Mesendoderm (in vitro differentiated cells): ENCODE results near the gene PKIG.

Source experiments
- DNase-seq: peaks from one replicate; pipeline ENCODE4 v3.0.0; 2013
- H2AK5ac ChIP-seq: 2 replicates; pipeline ENCODE4 v1.6.1; 2013; ENCODE audit warnings: low read length, inconsistent platforms
- H2BK120ac ChIP-seq: 2 replicates; pipeline ENCODE4 v1.6.1; 2013; ENCODE audit warnings: low read depth, mild to moderate bottlenecking, low read length, moderate library complexity, mixed read lengths
- H2BK15ac ChIP-seq: replicated peaks from 2 replicates; pipeline ENCODE4 v1.6.1; 2013; ENCODE audit warnings: low read depth, mild to moderate bottlenecking, moderate library complexity
- H2BK5ac ChIP-seq: 2 replicates; pipeline ENCODE4 v1.6.1; 2013; ENCODE audit warnings: low read length, inconsistent platforms
- H3K18ac ChIP-seq: 2 replicates; pipeline ENCODE4 v1.6.1; 2013; ENCODE audit warnings: mild to moderate bottlenecking, low read length, mixed read lengths
- H3K23ac ChIP-seq: one replicate; pipeline ENCODE4 v1.6.1; 2013; ENCODE audit warnings: low read length
- H3K27ac ChIP-seq: 2 replicates; pipeline ENCODE4 v1.5.1; 2013; ENCODE audit warnings: low read depth, mild to moderate bottlenecking, inconsistent platforms, low read length, moderate library complexity
- H3K27me3 ChIP-seq: 2 replicates; pipeline ENCODE4 v1.6.1; 2013; ENCODE audit warnings: low read length, control low read depth, mild to moderate bottlenecking, inconsistent platforms; ENCODE audit not compliant: insufficient read depth, poor library complexity
- H3K36me3 ChIP-seq: 2 replicates; pipeline ENCODE4 v1.6.1; 2013; ENCODE audit warnings: low read length, inconsistent platforms; ENCODE audit not compliant: control insufficient read depth, insufficient read depth
- H3K4ac ChIP-seq: one replicate; pipeline ENCODE4 v1.6.1; 2013; ENCODE audit warnings: low read depth, mild to moderate bottlenecking, low read length, moderate library complexity
- H3K4me1 ChIP-seq: 2 replicates; pipeline ENCODE4 v1.6.1; 2013; ENCODE audit warnings: low read depth, low read length, inconsistent platforms; ENCODE audit not compliant: control insufficient read depth
- H3K4me2 ChIP-seq: 2 replicates; pipeline ENCODE4 v1.6.1; 2013; ENCODE audit warnings: low read length
- H3K4me3 ChIP-seq: 2 replicates; pipeline ENCODE4 v1.5.1; 2013; ENCODE audit warnings: mild to moderate bottlenecking, low read length
- H3K56ac ChIP-seq: one replicate; pipeline ENCODE4 v1.6.1; 2013; ENCODE audit warnings: low read length
- H3K79me1 ChIP-seq: 2 replicates; pipeline ENCODE4 v1.6.1; 2013; ENCODE audit warnings: low read length, inconsistent platforms
- H3K79me2 ChIP-seq: 2 replicates; pipeline ENCODE4 v1.6.1; 2013; ENCODE audit warnings: mild to moderate bottlenecking, low read length; ENCODE audit not compliant: control insufficient read depth, insufficient read depth
- H3K9ac ChIP-seq: 2 replicates; pipeline ENCODE4 v1.6.1; 2013; ENCODE audit warnings: low read length, inconsistent platforms
- H4K5ac ChIP-seq: one replicate; pipeline ENCODE4 v1.6.1; 2013; ENCODE audit warnings: low read length
- H4K8ac ChIP-seq: one replicate; pipeline ENCODE4 v1.6.1; 2013; ENCODE audit warnings: low read depth, mild to moderate bottlenecking, control low read depth, low read length, moderate library complexity
- WGBS: extraction: QIAGEN DNeasy Blood & Tissue Kit; methylation state at CpG from one replicate; pipeline ENCODE4 v1.1.7; 2013; ENCODE audit warnings: low lambda C conversion rate, missing lambda C conversion rate; ENCODE audit not compliant: insufficient coverage; ENCODE audit errors: extremely low coverage; 5-methylcytosine and 5-hydroxymethylcytosine counted together

Gene PKIG

DNA sequence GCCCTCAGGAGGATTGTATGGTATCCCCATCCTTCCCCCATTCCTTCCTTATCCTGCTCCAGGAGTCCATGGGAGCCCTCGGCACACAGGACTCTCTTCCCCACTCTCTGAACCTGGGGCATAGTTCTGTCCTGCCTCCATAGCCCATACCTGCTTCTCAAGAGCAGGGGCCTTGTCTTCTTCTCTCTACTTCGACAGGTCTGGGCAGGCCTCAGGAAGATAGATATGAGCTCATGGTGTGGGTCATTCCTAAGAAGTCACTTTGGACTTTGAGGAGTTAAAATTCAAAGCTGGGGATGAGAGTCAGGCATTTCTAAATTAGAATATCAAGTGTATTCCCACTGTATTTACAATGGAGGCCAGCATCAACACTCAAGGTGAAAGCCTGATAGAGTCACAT, 77.6 kb downstream of the PKIG start:
- Histone ChIP-seq H2AK5ac (no peak overlapping the region), H3K4me1 (no peaks in the 10 kb centered on the region), H3K27me3 (no peaks in the 10 kb centered on the region), H3K4me3 (no peak overlapping the region), H3K18ac (no peak overlapping the region), H3K56ac (no peak overlapping the region), H3K79me2 (no peaks in the 10 kb centered on the region), H3K9ac (no peak overlapping the region), H4K5ac (no peak overlapping the region), H3K79me1 (no peaks in the 10 kb centered on the region), H3K4me2 (no peak overlapping the region), H2BK5ac (no peak overlapping the region), H3K4ac (no peak overlapping the region), H2BK120ac (no peak overlapping the region), H2BK15ac (no peak overlapping the region), H3K23ac (no peak overlapping the region), H3K27ac (no peak overlapping the region), H4K8ac (no peak overlapping the region), H3K36me3 (no peaks in the 10 kb centered on the region)
- DNase-seq: no peak
- WGBS: no CpG with 5 or more reads among the region's 2 CpGs

DNA sequence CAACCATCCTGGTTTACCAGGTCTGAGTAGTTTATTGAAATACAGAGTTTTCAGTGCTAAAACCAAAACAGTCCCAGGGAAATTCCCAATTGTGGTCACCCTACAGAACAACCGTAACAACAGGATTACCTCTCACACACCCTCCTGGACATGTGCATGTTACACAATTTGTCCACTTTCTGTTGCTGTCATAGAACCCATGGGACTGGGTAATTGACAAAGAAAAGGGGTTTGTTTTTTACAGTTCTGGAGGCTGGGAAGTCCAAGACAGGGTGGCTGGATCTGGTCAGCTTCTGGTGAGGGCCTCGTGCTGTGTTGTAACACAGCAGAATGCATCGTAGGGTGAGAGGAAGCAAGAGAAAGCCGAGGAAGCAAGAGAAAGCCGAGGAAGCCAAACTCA, 78.2 kb downstream of the PKIG start:
- Histone ChIP-seq H3K23ac (no peak overlapping the region), H3K36me3 (no peaks in the 10 kb centered on the region), H4K8ac (no peak overlapping the region), H3K79me1 (no peaks in the 10 kb centered on the region), H3K18ac (no peak overlapping the region), H4K5ac (no peak overlapping the region), H3K79me2 (no peaks in the 10 kb centered on the region), H3K27me3 (no peaks in the 10 kb centered on the region), H3K4me3 (no peak overlapping the region), H3K9ac (no peak overlapping the region), H2BK120ac (no peak overlapping the region), H3K4me2 (no peak overlapping the region), H3K56ac (no peak overlapping the region), H2BK5ac (no peak overlapping the region), H2BK15ac (no peak overlapping the region), H3K27ac (no peak overlapping the region), H2AK5ac (no peak overlapping the region), H3K4ac (no peak overlapping the region), H3K4me1 (no peaks in the 10 kb centered on the region)
- WGBS: no CpG with 5 or more reads among the region's 5 CpGs
- DNase-seq: no peak

DNA sequence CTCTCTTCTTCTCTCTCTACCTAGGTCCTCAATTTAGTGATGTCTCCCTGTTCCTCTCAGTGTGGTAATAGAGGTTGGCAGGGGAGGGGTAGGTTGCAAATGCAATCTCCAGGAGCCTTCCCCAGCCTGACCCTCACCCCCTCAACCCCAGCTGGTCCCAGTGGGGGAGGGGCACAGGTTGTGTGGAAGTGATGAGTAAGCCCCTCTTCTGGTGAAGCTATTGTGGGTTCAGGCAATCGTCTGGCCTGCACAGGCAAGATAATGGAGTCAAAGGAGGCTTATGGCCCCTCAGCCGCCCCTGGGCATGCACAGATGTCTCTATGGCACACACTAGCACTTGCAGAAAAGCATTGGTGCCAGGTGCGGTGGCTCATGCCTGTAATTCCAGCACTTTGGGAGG, 79.9 kb downstream of the PKIG start:
- Histone ChIP-seq H2BK15ac (no peak overlapping the region), H3K9ac (no peak overlapping the region), H3K4me1 (no peaks in the 10 kb centered on the region), H3K4me3 (no peak overlapping the region), H2BK120ac (no peak overlapping the region), H4K5ac (no peak overlapping the region), H3K79me2 (no peaks in the 10 kb centered on the region), H3K23ac (no peak overlapping the region), H3K27me3 (no peaks in the 10 kb centered on the region), H3K56ac (no peak overlapping the region), H3K79me1 (no peaks in the 10 kb centered on the region), H2AK5ac (no peak overlapping the region), H3K36me3 (no peaks in the 10 kb centered on the region), H3K4ac (no peak overlapping the region), H4K8ac (no peak overlapping the region), H2BK5ac (no peak overlapping the region), H3K4me2 (no peak overlapping the region), H3K27ac (no peak overlapping the region), H3K18ac (no peak overlapping the region)
- no peak for DNase-seq
- WGBS: no CpG with 5 or more reads among the region's 3 CpGs

GRCh38 chr20:44664131-44664530, 81.8 kb downstream of the PKIG start:
- Histone ChIP-seq H2BK15ac (no peak overlapping the region), H2BK5ac (no peak overlapping the region), H3K56ac (no peak overlapping the region), H3K9ac (no peak overlapping the region), H3K18ac (no peak overlapping the region), H3K4me2 (no peak overlapping the region), H3K4me3 (no peak overlapping the region), H2AK5ac (no peak overlapping the region), H3K36me3 (no peaks in the 10 kb centered on the region), H3K4ac (no peak overlapping the region), H2BK120ac (no peak overlapping the region), H4K8ac (no peak overlapping the region), H3K23ac (no peak overlapping the region), H3K27me3 (no peaks in the 10 kb centered on the region), H3K79me2 (no peaks in the 10 kb centered on the region), H4K5ac (no peak overlapping the region), H3K4me1 (no peaks in the 10 kb centered on the region), H3K79me1 (no peaks in the 10 kb centered on the region), H3K27ac (no peak overlapping the region)
- no CpG with 5 or more reads among the region's 3 CpGs for WGBS
- no peak for DNase-seq

DNA sequence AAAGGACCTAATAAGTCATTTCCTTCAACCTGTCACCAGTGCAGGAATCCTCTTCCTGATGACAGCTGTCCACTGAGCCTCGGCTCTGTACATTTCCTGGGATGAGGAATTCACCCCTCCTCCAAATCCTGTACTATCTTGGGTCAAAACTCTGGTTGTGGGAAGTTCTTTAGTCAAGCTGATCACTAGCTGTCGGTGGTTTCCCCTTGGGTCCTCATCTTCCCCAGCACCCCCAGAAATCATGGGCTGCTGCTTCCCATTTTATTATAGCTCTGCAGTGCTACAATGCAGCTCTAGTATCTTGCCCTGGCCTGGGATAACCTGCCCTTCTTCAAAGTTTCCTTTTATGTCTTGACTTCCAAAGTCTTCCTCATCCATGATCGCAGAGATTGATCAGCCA, 83.7 kb downstream of the PKIG start:
- no peaks in the 10 kb centered on the region for H3K36me3 ChIP-seq
- no peaks in the 10 kb centered on the region for H3K27me3 ChIP-seq
- no peaks in the 10 kb centered on the region for H3K79me1 ChIP-seq
- no peak overlapping the region for H3K18ac ChIP-seq
- no peak overlapping the region for H3K56ac ChIP-seq
- H2AK5ac ChIP-seq: no peak overlapping the region
- H3K4ac ChIP-seq: no peak overlapping the region
- H3K23ac ChIP-seq: no peak overlapping the region
- no peak overlapping the region for H2BK5ac ChIP-seq
- no CpG with 5 or more reads among the region's 3 CpGs for WGBS
- no peaks in the 10 kb centered on the region for H3K4me1 ChIP-seq
- H4K5ac ChIP-seq: no peak overlapping the region
- no peak overlapping the region for H3K4me3 ChIP-seq
- H3K4me2 ChIP-seq: no peak overlapping the region
- DNase-seq: no peak
- no peak overlapping the region for H2BK15ac ChIP-seq
- H2BK120ac ChIP-seq: no peak overlapping the region
- no peak overlapping the region for H3K9ac ChIP-seq
- H3K27ac ChIP-seq: no peak overlapping the region
- no peaks in the 10 kb centered on the region for H3K79me2 ChIP-seq
- H4K8ac ChIP-seq: no peak overlapping the region
